HG03565 (cell line): Measurements from ENCODE around the gene SPRR2D.
"Not testable (repeated sequence)": the region's sequence is repeated elsewhere in the genome, so short reads cannot be mapped to it uniquely, and the experiment has no call there.

Source experiments
- ATAC-seq: cut with Tn5 transposase; IDR thresholded peaks from one replicate; pipeline ENCODE4 v1.9.1; 2021; ENCODE audit warnings: mild to moderate bottlenecking, moderate library complexity; ENCODE audit not compliant: unreplicated experiment

Gene SPRR2D

GRCh38 chr1:153021829-153022228 lies 19.1 kb downstream of the SPRR2D start:
- not testable (repeated sequence) for ATAC-seq

- not testable (repeated sequence) for ATAC-seq
Measured at GRCh38 chr1:153011235-153011758, 29.6 kb downstream of the SPRR2D start.

- no peak for ATAC-seq
Measured at GRCh38 chr1:153001382-153001781, 39.5 kb downstream of the SPRR2D start, which contains the start of gene SPRR3. Gene SPRR3 (plus strand): TSS chr1:153001749. CDS start chr1:153003021, 1,272 bp downstream.

- no peak for ATAC-seq
Measured at GRCh38 chr1:153000294-153000693, 40.6 kb downstream of the SPRR2D start.

- no peak for ATAC-seq
Measured at GRCh38 chr1:152999818-153000217, 41.1 kb downstream of the SPRR2D start.

GRCh38 chr1:152998476-152998875 lies 42.4 kb downstream of the SPRR2D start:
- no peak for ATAC-seq

GRCh38 chr1:152997901-152998300 lies 43.0 kb downstream of the SPRR2D start:
- no peak for ATAC-seq

GRCh38 chr1:152996633-152997400 lies 44.1 kb downstream of the SPRR2D start:
- no peak for ATAC-seq

- ATAC-seq = no peak
Measured at GRCh38 chr1:152995842-152996241, 45.1 kb downstream of the SPRR2D start.

- no peak for ATAC-seq
Measured at GRCh38 chr1:152993186-152993585, 47.7 kb downstream of the SPRR2D start.
